ENCODE measurements around the gene HSF2BP.
A peak's percentile ranks its signal among the peaks of the same experiment; 100 is the strongest.

HSF2BP gene

DNA sequence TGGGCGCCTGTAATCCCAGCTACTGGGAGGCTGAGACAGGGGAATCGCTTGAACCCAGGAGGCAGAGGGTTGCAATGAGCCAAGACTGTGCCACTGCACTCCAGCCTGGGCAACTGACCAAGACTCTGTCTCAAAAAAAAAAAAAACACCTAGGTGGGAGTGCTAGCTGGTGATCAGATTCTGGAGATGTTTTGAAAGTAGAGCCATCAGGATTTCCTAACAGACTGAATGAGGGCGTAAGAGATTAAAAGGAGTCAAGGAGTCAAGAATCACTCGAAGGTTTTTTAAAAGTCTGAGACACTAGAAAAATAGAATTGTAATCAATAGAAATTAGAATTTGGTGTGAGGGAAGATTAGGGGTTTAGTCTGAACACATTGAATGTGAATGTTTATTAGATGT is 73.8 kb downstream of the HSF2BP start:
- TF ChIP-seq CTCF (conservative IDR thresholded peaks at IDR 0.05; ENCODE audit: low read depth, low read length), result no peak
- no peak overlapping the region for H3K4me3 ChIP-seq (ENCODE audit: low read depth, low read length)

GRCh38 chr21:43581453-43581852 is 77.8 kb downstream of the HSF2BP start:
- no peak for DNase-seq (ENCODE audit: low read depth)
- no peak overlapping the region for H3K4me3 ChIP-seq (ENCODE audit: low read depth, low read length)
- no peak for TF ChIP-seq CTCF (conservative IDR thresholded peaks at IDR 0.05; ENCODE audit: low read depth, low read length)

More for the DNA sequence above, 73.8 kb downstream of the HSF2BP start:
- DNase-seq (ENCODE audit: low read depth), result peak; percentile 56

- no peak for TF ChIP-seq CTCF (conservative IDR thresholded peaks at IDR 0.05; ENCODE audit: low read depth, low read length)
- H3K4me3 ChIP-seq (ENCODE audit: low read depth, low read length), result no peak overlapping the region
- DNase-seq (ENCODE audit: low read depth), result peak; percentile 80
Measured at GRCh38 chr21:43578677-43579303, 80.5 kb downstream of the HSF2BP start.

GRCh38 chr21:43575473-43575844 is 83.8 kb downstream of the HSF2BP start:
- no peak overlapping the region for H3K4me3 ChIP-seq (ENCODE audit: low read depth, low read length)
- DNase-seq (ENCODE audit: low read depth), result no peak
- TF ChIP-seq CTCF (conservative IDR thresholded peaks at IDR 0.05; ENCODE audit: low read depth, low read length), result no peak

- no peak for TF ChIP-seq CTCF (conservative IDR thresholded peaks at IDR 0.05; ENCODE audit: low read depth, low read length)
- DNase-seq (ENCODE audit: low read depth), result no peak
- H3K4me3 ChIP-seq (ENCODE audit: low read depth, low read length), result no peak overlapping the region
Measured at GRCh38 chr21:43574741-43575472, 84.4 kb downstream of the HSF2BP start.

DNA sequence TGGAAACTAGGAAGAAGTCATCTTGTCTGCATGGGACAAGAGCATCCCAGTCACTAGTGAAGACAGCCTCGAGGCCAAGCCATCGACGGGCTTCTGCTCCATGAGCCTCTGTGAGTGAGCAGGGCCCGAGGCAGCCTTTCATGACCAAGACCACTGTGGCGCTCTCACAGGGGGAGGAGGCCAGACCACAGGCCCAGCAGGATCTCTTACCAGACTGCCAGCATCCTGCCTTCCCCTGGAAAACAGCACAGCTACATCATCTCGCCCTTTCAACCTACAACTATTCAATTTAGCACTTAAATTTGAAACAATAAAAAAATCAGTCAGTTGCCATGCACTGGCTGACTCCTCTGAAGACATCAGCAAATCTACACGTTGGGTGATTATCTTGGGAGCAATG is 85.4 kb downstream of the HSF2BP start:
- no peak overlapping the region for H3K4me3 ChIP-seq (ENCODE audit: low read depth, low read length)
- no peak for TF ChIP-seq CTCF (conservative IDR thresholded peaks at IDR 0.05; ENCODE audit: low read depth, low read length)
- peak; percentile 73 for DNase-seq (ENCODE audit: low read depth)

GRCh38 chr21:43572446-43572845 is 86.8 kb downstream of the HSF2BP start:
- no peak overlapping the region for H3K4me3 ChIP-seq (ENCODE audit: low read depth, low read length)
- TF ChIP-seq CTCF (conservative IDR thresholded peaks at IDR 0.05; ENCODE audit: low read depth, low read length), result no peak
- no peak for DNase-seq (ENCODE audit: low read depth)

All from choroid plexus epithelial cell (primary cell).